GM18951 (cell line): ENCODE data around the gene SLC44A1.

Experiments used
- POLR2A ChIP-seq: IDR thresholded peaks from 4 replicates; pipeline ENCODE4 v1.6.1; 2011; ENCODE audit warnings: mild to moderate bottlenecking; ENCODE audit not compliant: insufficient read length, insufficient read depth; ENCODE audit errors: extremely low read depth
- in situ Hi-C: fragments of 300-500 bp; cut with MboI; formaldehyde crosslinking; loops from one replicate; pipeline ENCODE4 v1.12.0; 2022; ENCODE audit warnings: low sequenced_read_pairs, mixed read lengths, inconsistent platforms; ENCODE audit not compliant: unreplicated experiment

SLC44A1 gene

GRCh38 chr9:105396901-105397300 is 152.4 kb downstream of the SLC44A1 start:
- in situ Hi-C loops, result no loop called here
- no peak for TF ChIP-seq POLR2A

DNA sequence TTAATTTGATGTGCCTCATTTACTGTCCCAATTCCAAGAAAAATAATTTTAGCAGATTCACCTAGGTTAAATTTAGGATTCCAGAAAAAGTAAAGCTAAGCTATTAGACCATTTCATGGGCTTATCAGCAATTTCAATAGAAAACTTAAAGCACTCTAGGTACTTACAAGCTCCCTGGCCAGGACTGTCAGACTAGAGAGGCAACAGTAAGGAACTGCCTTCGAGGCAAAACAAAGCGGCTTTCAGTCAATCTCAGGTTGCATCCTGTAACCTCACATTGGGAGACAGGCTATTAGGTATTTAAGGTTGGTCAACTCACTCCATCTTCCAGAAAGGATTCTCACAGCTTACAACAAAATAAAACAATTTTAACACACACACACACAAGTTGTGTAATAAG is 154.7 kb downstream of the SLC44A1 start:
- no peak for TF ChIP-seq POLR2A
- in situ Hi-C loops, result no loop called here

- TF ChIP-seq POLR2A, result no peak
- in situ Hi-C loops, result loop anchor here (25.0 kb wide), 1 partner anchor 614 kb away; no protein-coding TSS in a partner anchor
Observed at GRCh38 chr9:105401651-105402050, 157.2 kb downstream of the SLC44A1 start.

DNA sequence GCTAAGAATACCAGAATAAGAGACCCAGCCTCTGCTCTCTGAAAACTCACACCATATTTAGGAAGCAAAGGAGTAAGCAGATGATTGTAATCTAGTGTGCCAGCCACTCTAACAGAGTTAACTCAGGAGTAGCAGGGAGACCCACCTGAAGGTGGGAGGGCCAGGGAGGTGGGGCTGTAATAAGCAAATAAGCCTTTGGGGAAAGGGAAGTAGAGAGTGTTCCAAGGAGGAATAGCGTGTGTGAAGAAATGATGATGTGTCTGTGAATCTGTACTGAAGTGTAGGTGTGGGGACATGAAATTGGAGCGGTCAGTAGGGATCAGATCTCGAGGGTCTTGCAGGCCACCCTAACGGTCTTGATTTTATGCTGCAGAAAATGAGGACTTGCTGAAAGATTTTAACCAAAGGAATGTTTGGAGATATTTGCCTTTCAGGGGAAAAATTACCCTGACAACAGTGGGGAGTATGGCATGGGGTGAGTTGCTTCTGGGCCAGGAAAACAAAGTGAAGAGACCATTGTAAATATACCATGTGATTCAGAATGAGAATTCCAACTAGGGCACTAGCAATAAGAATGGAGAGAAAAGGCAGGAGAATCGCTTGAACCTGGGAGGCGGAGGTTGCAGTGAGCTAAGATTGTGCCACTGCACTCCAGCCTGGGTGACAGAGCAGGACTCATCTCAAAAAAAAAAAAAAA is 159.2 kb downstream of the SLC44A1 start:
- no peak for TF ChIP-seq POLR2A
- in situ Hi-C loops, result loop anchor here (25.0 kb wide), 1 partner anchor 616 kb away; no protein-coding TSS in a partner anchor

GRCh38 chr9:105405514-105406131 is 161.2 kb downstream of the SLC44A1 start:
- in situ Hi-C loops, result loop anchor here (25.0 kb wide), 1 partner anchor 618 kb away; no protein-coding TSS in a partner anchor
- no peak for TF ChIP-seq POLR2A

DNA sequence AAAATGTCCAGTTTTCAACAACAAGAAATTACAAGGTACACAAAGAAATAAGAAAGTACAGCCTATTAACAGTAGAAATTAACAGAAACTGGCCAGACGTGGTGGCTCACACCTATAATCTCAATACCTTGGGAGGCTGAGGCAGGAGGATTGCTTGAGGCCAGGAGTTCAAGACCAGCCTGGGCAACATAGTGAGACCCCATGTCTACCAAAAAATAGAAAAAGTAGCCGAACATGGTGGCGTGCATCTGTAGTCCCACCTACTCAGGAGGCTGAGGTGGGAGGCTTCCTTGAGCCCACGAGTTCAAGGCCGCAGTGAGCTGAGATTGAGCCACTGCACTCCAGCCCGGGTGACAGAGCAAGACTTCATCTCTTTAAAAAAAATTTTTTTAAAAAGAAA is 161.9 kb downstream of the SLC44A1 start:
- no peak for TF ChIP-seq POLR2A
- in situ Hi-C loops, result loop anchor here (25.0 kb wide), 1 partner anchor 619 kb away; no protein-coding TSS in a partner anchor

DNA sequence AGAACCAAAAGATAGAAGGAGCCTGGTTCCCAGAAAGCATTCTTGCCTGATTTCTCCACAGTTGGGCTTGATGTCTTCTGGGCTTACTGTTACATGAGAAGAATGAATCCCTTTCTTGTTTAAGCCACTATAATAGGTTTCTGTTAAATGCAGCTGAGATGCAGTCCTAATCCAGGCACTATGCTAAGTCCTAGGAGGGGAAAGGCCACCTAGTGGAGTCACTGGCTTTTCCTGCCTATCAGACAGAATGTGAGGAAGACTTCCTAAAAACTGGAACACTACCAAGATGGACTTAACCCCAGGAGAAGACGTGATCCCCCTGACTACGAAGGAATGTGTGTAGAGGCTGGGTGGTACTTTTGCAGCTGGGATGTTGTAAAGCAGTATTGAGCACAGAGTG is 169.1 kb downstream of the SLC44A1 start:
- in situ Hi-C loops, result loop anchor here (10.0 to 25.0 kb wide), 3 partner anchors 259 to 626 kb away; no protein-coding TSS in a partner anchor
- no peak for TF ChIP-seq POLR2A

DNA sequence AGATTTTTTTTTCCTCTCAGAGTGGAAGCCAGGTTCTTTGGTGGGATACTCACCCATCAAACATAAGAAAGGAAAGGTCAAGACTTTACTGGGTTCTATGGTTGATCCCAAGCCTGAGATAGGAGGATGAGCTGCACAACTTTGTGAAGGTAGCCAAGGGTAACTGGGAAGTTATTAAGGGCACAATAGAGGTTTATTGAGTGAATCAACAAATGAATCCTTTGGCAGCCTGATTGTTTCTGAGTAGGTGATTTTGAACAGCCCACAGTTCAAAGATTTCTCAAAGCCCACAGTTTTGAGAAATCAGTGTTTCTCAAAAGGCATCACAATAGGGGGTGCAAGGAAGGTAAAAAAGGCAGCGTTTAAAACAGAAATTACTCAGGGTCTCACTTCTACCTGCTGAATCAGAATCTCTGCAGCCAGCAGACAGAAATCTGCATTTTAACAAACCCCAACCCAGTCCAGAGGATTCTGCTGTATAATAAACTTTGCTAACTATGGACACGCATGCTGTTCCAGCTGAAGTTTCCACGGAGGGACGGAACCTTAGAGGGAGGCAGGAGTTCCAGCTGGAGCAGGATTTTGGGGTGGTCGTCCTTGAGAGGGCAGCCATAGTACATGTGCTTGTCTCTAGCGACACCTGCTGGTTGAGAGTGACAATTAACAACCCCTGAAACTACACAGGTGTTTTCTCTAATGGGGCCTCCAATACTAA is 170.7 kb downstream of the SLC44A1 start:
- in situ Hi-C loops, result loop anchor here (10.0 to 25.0 kb wide), 3 partner anchors 260 to 628 kb away; no protein-coding TSS in a partner anchor
- TF ChIP-seq POLR2A, result no peak

DNA sequence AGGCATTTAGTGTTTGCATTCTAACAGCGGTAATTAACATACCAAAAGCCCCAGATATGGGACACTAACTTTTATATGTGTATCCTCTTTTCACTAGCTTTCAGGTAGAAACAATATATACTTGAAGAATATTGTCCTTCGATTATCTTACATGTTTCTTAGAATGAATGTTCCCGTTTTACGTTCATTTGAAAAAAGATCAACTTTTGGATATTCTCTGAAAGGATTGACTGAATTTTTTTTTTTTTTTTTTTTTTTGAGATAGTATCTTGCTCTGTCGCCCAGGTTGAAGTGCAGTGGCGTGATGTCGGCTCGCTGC is 171.2 kb downstream of the SLC44A1 start:
- TF ChIP-seq POLR2A, result no peak
- in situ Hi-C loops, result loop anchor here (10.0 to 25.0 kb wide), 3 partner anchors 261 to 628 kb away; no protein-coding TSS in a partner anchor

- TF ChIP-seq POLR2A, result no peak
- in situ Hi-C loops, result loop anchor here (10.0 to 25.0 kb wide), 3 partner anchors 262 to 630 kb away; no protein-coding TSS in a partner anchor
Observed at GRCh38 chr9:105416840-105417239, 172.4 kb downstream of the SLC44A1 start.

- in situ Hi-C loops, result loop anchor here (10.0 to 25.0 kb wide), 3 partner anchors 264 to 632 kb away; no protein-coding TSS in a partner anchor
- TF ChIP-seq POLR2A, result no peak
Observed at GRCh38 chr9:105418588-105419500, 174.4 kb downstream of the SLC44A1 start.
